CD4-positive, alpha-beta T cell (primary cell): ENCODE data around the gene TMEM269. TPM values are rescaled to one million over a fixed set of nuclear protein-coding genes. Genes with fewer than 3 reads are reported as not detected.
"Not testable (repeated sequence)": the region's sequence is repeated elsewhere in the genome, so short reads cannot be mapped to it uniquely, and the experiment has no call there.

Experiments used
- ATAC-seq: fragments of 200-7000 bp; cut with Tn5 transposase; one replicate; pipeline ENCODE4 v1.10.0; 2022; ENCODE audit warnings: mild to moderate bottlenecking; ENCODE audit not compliant: poor library complexity
- CTCF ChIA-PET: fragments of 350-600 bp; sonication (Branson Sonifier 250); formaldehyde crosslinking; loops from one replicate; lab custom pipeline; 2021; ENCODE audit warnings: antibody characterized with exemption, inconsistent platforms; lab: Charles Lee
- POLR2A ChIA-PET: fragments of 350-600 bp; sonication (Branson Sonifier 250); formaldehyde crosslinking; loops from one replicate; lab custom pipeline; 2021; ENCODE audit warnings: antibody characterized with exemption, inconsistent platforms; lab: Charles Lee
- DNase-seq, 14 experiments: peaks; one replicate each; pipeline ENCODE4 v3.0.0-alpha.2; 2013 to 2020; ENCODE audit warnings: mixed read lengths in 2 of 14
- H3K27ac ChIP-seq, 2 donors: one replicate each; pipeline versions ENCODE4 v1.5.1 to v1.7.0; 2013; ENCODE audit warnings: low read length in 2 of 2, low read depth in 1 of 2, mild to moderate bottlenecking in 1 of 2
- H3K27me3 ChIP-seq, 2 experiments: 1 replicate in 1 of 2; 2 replicates in 1 of 2; pipeline versions ENCODE4 v1.6.1 to v1.7.0; 2013; ENCODE audit warnings: low read length in 2 of 2, control low read depth in 1 of 2, mild to moderate bottlenecking in 1 of 2, moderate library complexity in 1 of 2; ENCODE audit not compliant: insufficient read depth in 2 of 2, control insufficient read depth in 1 of 2
- H3K36me3 ChIP-seq: one replicate; pipeline ENCODE4 v1.6.1; 2013; ENCODE audit warnings: low read length, control low read depth; ENCODE audit not compliant: insufficient read depth
- H3K4me1 ChIP-seq: one replicate; pipeline ENCODE4 v1.6.1; 2013; ENCODE audit warnings: low read length, control low read depth; ENCODE audit not compliant: insufficient read depth
- H3K4me3 ChIP-seq: one replicate; pipeline ENCODE4 v1.5.1; 2013; ENCODE audit warnings: mild to moderate bottlenecking, low read length, moderate library complexity
- H3K9me3 ChIP-seq, 2 experiments: 1 replicate in 1 of 2; 2 replicates in 1 of 2; pipeline versions ENCODE4 v1.6.1 to v1.7.0; 2013; ENCODE audit warnings: low read length in 2 of 2, mild to moderate bottlenecking in 2 of 2, control low read depth in 1 of 2, moderate library complexity in 1 of 2; ENCODE audit not compliant: control insufficient read depth in 1 of 2, insufficient read depth in 1 of 2
- H3K27ac Mint-ChIP-seq: one replicate; pipeline ENCODE4 v1.8.0; 2020; ENCODE audit warnings: mixed read lengths
- H3K27me3 Mint-ChIP-seq: one replicate; pipeline ENCODE4 v1.8.0; 2021; ENCODE audit warnings: mixed read lengths
- H3K36me3 Mint-ChIP-seq: one replicate; pipeline ENCODE4 v1.8.0; 2021; ENCODE audit warnings: low read depth, mixed read lengths
- H3K4me1 Mint-ChIP-seq: one replicate; pipeline ENCODE4 v1.8.0; 2021; ENCODE audit warnings: low read depth, mixed read lengths
- H3K4me3 Mint-ChIP-seq: one replicate; pipeline ENCODE4 v1.8.0; 2020; ENCODE audit warnings: mild to moderate bottlenecking, mixed read lengths
- H3K9me3 Mint-ChIP-seq: one replicate; pipeline ENCODE4 v1.8.0; 2020; ENCODE audit warnings: mixed read lengths
- CTCF ChIP-seq: fragments of 200-600 bp; IDR thresholded peaks from one replicate; pipeline ENCODE4 v1.8.0; 2022; ENCODE audit warnings: antibody characterized with exemption, mild to moderate bottlenecking
- intact Hi-C, 2 experiments: fragments of 100-400 bp; cut with DNase I in 1 of 2; cut with micrococcal nuclease in 1 of 2; formaldehyde crosslinking; loops; one replicate each; pipeline versions ENCODE4 v1.15.1 to v1.9.0; 2023 to 2025; cut with DNase I, micrococcal nuclease
- total RNA-seq, 174 experiments: library from RNA in 2 of 174; stranded (reverse) in 2 of 174; gene quantifications; one replicate each; pipeline ENCODE4 v1.2.3 and lab custom pipeline; 2021 to 2026

Gene TMEM269
- total RNA-seq, 2 experiments from 2014 or later = 0.60 to 1.1 TPM

- peaks cover 69% of the 10 kb centered on the region for H3K36me3 Mint-ChIP-seq
- no peaks in the 10 kb centered on the region for H3K9me3 ChIP-seq
- H3K4me3 Mint-ChIP-seq = no peak overlapping the region
- ATAC-seq (no peak), DNase-seq (no peak)
- TF ChIP-seq CTCF = no peak
- intact Hi-C loops = loop anchor here in 1 of 2 experiments (2.0 to 5.0 kb wide), 3 partner anchors 406 to 601 kb away; no protein-coding TSS in a partner anchor
- no peak overlapping the region for H3K27ac Mint-ChIP-seq
- peaks cover 55% of the 10 kb centered on the region for H3K36me3 ChIP-seq
- no peak overlapping the region for H3K4me3 ChIP-seq
- H3K27ac ChIP-seq = no peak overlapping the region
- H3K4me1 Mint-ChIP-seq = no peaks in the 10 kb centered on the region
- POLR2A ChIA-PET = no interaction called here
- H3K27me3 Mint-ChIP-seq = no peaks in the 10 kb centered on the region
- CTCF ChIA-PET = interaction anchor here (1.2 to 2.4 kb wide), 2 partner anchors 104 to 170 kb away, joined by 3 to 6 read pairs; no protein-coding TSS in a partner anchor
- no peaks in the 10 kb centered on the region for H3K9me3 Mint-ChIP-seq
- no peaks in the 10 kb centered on the region for H3K27me3 ChIP-seq
- H3K4me1 ChIP-seq = no peaks in the 10 kb centered on the region
These were observed 36.8 kb upstream of the TMEM269 start for GRCh38 chr1:42748021-42748420.

GRCh38 chr1:42748461-42749410 lies 36.1 kb upstream of the TMEM269 start:
- Mint-ChIP-seq H3K27ac (no peak overlapping the region), H3K9me3 (no peaks in the 10 kb centered on the region), H3K27me3 (no peaks in the 10 kb centered on the region), H3K4me3 (no peak overlapping the region), H3K36me3 (peaks cover 76% of the 10 kb centered on the region), H3K4me1 (no peaks in the 10 kb centered on the region)
- H3K4me1 ChIP-seq = no peaks in the 10 kb centered on the region
- H3K4me3 ChIP-seq = no peak overlapping the region
- POLR2A ChIA-PET = no interaction called here
- TF ChIP-seq CTCF = no peak
- peaks cover 55% of the 10 kb centered on the region for H3K36me3 ChIP-seq
- ATAC-seq (no peak), DNase-seq (no peak)
- intact Hi-C loops = loop anchor here in 1 of 2 experiments (2.0 to 5.0 kb wide), 3 partner anchors 406 to 601 kb away; no protein-coding TSS in a partner anchor
- no peaks in the 10 kb centered on the region for H3K9me3 ChIP-seq
- H3K27me3 ChIP-seq = no peaks in the 10 kb centered on the region
- CTCF ChIA-PET = no interaction called here
- no peak overlapping the region for H3K27ac ChIP-seq

DNA sequence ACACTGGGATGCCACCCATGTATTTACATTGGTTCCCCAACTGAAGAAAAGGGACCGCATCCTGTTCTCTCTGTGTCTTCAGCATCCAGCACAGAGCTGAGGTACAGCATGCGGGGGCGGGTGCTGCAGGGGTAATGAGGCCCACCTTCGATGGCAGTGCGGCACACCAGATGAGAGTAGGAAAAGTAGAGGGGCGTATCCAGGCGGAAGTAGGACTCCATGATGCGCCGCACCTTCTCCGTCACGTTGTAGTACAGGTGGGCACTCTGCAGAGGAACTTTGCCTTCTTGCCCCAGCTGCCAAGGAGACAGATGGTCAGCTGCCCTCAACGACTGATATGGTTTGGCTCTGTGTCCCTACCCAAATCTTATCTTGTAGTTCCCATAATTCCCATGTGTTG lies 34.8 kb upstream of the TMEM269 start:
- Mint-ChIP-seq H3K27ac (no peak overlapping the region), H3K4me1 (no peaks in the 10 kb centered on the region), H3K9me3 (no peaks in the 10 kb centered on the region), H3K36me3 (peaks cover 87% of the 10 kb centered on the region), H3K4me3 (no peak overlapping the region), H3K27me3 (no peaks in the 10 kb centered on the region)
- Histone ChIP-seq H3K27ac (no peak overlapping the region), H3K9me3 (no peaks in the 10 kb centered on the region), H3K27me3 (no peaks in the 10 kb centered on the region), H3K4me1 (no peaks in the 10 kb centered on the region), H3K4me3 (no peak overlapping the region), H3K36me3 (peaks cover 68% of the 10 kb centered on the region)
- ChIA-PET CTCF (no interaction called here), POLR2A (interaction anchor here (0.6 kb wide), 1 partner anchor 17 kb away, joined by 3 read pairs; the partner anchor contains the start of genes C1orf50 and P3H1)
- ATAC-seq = no peak
- intact Hi-C loops = no loop called here
- TF ChIP-seq CTCF = no peak
- DNase-seq = no peak

GRCh38 chr1:42751511-42752070 lies 33.2 kb upstream of the TMEM269 start:
- H3K4me1 ChIP-seq, H3K9me3 Mint-ChIP-seq, intact Hi-C loops, H3K27me3 Mint-ChIP-seq, H3K4me1 Mint-ChIP-seq, H3K9me3 ChIP-seq, H3K4me3 ChIP-seq, DNase-seq, H3K4me3 Mint-ChIP-seq, ATAC-seq, CTCF ChIA-PET, H3K27ac Mint-ChIP-seq, POLR2A ChIA-PET, H3K27ac ChIP-seq, H3K27me3 ChIP-seq: not testable (repeated sequence)
- peaks cover 80% of the 10 kb centered on the region for H3K36me3 ChIP-seq
- H3K36me3 Mint-ChIP-seq = peaks cover 88% of the 10 kb centered on the region
